CD4-positive, alpha-beta memory T cell (primary cell): ENCODE measurements around the gene CYTH4. TPM values are rescaled to one million over a fixed set of nuclear protein-coding genes. Genes with fewer than 3 reads are reported as not detected.

Source experiments
- CTCF ChIA-PET: fragments of 350-600 bp; sonication (Branson Sonifier 250); formaldehyde crosslinking; loops from one replicate; lab custom pipeline; 2021; ENCODE audit warnings: inconsistent platforms; ENCODE audit not compliant: partially characterized antibody; lab: Charles Lee
- POLR2A ChIA-PET: fragments of 350-600 bp; sonication (Branson Sonifier 250); formaldehyde crosslinking; loops from one replicate; lab custom pipeline; 2021; ENCODE audit not compliant: partially characterized antibody; lab: Charles Lee
- DNase-seq, 5 donors: peaks; one replicate each; pipeline versions ENCODE4 v3.0.0 to v3.0.0-alpha.2; 2020 to 2022; ENCODE audit warnings: mixed read lengths in 1 of 5
- H3K27ac ChIP-seq: one replicate; pipeline ENCODE4 v1.7.0; 2013; ENCODE audit warnings: low read depth, low read length
- H3K27me3 ChIP-seq: 2 replicates; pipeline ENCODE4 v1.7.0; 2013; ENCODE audit warnings: mild to moderate bottlenecking, low read length, moderate library complexity; ENCODE audit not compliant: insufficient read depth
- H3K36me3 ChIP-seq: 2 replicates; pipeline ENCODE4 v1.7.0; 2013; ENCODE audit warnings: mild to moderate bottlenecking, low read length, moderate library complexity; ENCODE audit not compliant: insufficient read depth
- H3K4me1 ChIP-seq: 2 replicates; pipeline ENCODE4 v1.7.0; 2013; ENCODE audit warnings: mild to moderate bottlenecking, low read length, moderate library complexity; ENCODE audit not compliant: insufficient read depth
- H3K4me3 ChIP-seq, 2 donors: one replicate each; pipeline ENCODE4 v1.7.0; 2013; ENCODE audit warnings: low read length in 2 of 2, mild to moderate bottlenecking in 1 of 2
- H3K9me3 ChIP-seq, 2 donors: one replicate each; pipeline ENCODE4 v1.7.0; 2013; ENCODE audit warnings: low read length in 2 of 2, control low read depth in 1 of 2; ENCODE audit not compliant: control insufficient read depth in 1 of 2
- H3K27ac Mint-ChIP-seq, 7 donors: one replicate each; pipeline ENCODE4 v1.8.0; 2020 to 2021; ENCODE audit warnings: mixed read lengths in 7 of 7, mild to moderate bottlenecking in 6 of 7, inconsistent platforms in 3 of 7, moderate library complexity in 3 of 7
- H3K27me3 Mint-ChIP-seq, 2 donors: one replicate each; pipeline ENCODE4 v1.8.0; 2020 to 2021; ENCODE audit warnings: mixed read lengths in 2 of 2
- H3K36me3 Mint-ChIP-seq, 2 donors: one replicate each; pipeline ENCODE4 v1.8.0; 2020 to 2021; ENCODE audit warnings: mixed read lengths in 2 of 2, inconsistent platforms in 1 of 2, mild to moderate bottlenecking in 1 of 2
- H3K4me1 Mint-ChIP-seq, 4 donors: one replicate each; pipeline ENCODE4 v1.8.0; 2020 to 2021; ENCODE audit warnings: mixed read lengths in 4 of 4, mild to moderate bottlenecking in 1 of 4
- H3K4me3 Mint-ChIP-seq, 8 donors: one replicate each; pipeline ENCODE4 v1.8.0; 2020 to 2021; ENCODE audit warnings: mixed read lengths in 8 of 8, mild to moderate bottlenecking in 7 of 8, moderate library complexity in 6 of 8, inconsistent platforms in 3 of 8
- H3K9me3 Mint-ChIP-seq, 8 donors: one replicate each; pipeline ENCODE4 v1.8.0; 2020 to 2021; ENCODE audit warnings: mixed read lengths in 8 of 8, mild to moderate bottlenecking in 5 of 8, inconsistent platforms in 3 of 8, moderate library complexity in 1 of 8
- intact Hi-C: fragments of 100-400 bp; cut with micrococcal nuclease; formaldehyde crosslinking; loops from one replicate; pipeline ENCODE4 v1.15.1; 2023
- polyA plus RNA-seq, 2 donors: library from polyadenylated mRNA; unstranded; fragments of 300-500 nt; fragmentation: Illumina TruSeq; gene quantifications; one replicate each; pipeline ENCODE4 v1.2.3, GENCODE V29; 2021
- total RNA-seq, 2 experiments: library from RNA; stranded (reverse); gene quantifications; one replicate each; pipeline ENCODE4 v1.2.3, GENCODE V29; 2021

CYTH4 gene
- total and polyA plus RNA-seq, 4 experiments from 2014 or later, result 39.4 to 177 (median 113) TPM

DNA sequence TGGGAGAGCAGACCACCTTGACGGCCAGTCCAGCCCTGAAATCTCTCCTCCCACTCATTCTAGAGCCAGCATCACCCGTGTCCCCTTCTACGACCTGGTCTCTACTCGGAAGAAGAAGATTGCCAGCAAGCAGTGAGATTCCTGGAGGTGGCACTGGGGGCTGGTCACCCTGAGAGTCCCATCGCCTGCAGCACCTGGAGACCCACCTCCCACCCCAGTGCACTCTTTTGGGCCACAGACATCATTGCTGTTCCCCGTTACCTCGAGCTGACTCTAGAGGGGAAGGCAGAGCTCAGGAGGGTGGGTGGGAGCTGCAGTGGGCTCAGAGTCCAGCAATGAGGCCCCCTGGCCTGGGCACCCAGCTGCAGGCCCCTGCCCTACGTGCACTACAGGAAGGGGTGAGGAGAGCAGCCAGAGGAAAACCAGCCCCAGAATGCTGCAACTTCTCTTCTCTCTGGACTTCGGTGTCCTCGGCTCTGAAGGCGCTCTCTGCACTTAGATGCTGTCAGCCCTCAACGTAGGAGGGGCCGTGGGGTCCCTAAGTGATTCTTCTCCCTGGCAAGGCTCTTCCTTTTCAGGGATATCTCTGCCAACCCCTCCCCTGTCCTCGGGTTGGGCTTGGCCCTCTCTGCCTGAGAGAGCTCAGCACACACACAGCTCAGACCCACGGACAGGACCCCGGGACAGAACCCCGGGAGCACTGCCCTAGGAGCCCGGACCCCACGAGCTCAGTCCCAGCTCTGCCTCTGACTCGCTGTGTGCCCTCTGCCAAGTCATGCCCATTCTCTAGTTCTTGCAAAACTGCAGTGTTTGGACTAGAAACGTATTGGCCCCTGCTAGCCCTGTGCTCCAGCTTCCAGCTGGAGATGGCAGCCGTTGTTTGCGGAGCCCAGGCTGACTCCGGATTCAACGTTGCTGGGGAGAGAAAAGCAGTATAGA is 31.3 kb downstream of the CYTH4 start:
- Histone ChIP-seq H3K4me1 (peaks cover 61% of the 10 kb centered on the region), H3K27me3 (no peaks in the 10 kb centered on the region), H3K9me3 (no peaks in the 10 kb centered on the region), H3K4me3 (no peak overlapping the region), H3K27ac (peak overlapping the region; percentile 27), H3K36me3 (peaks cover 35% of the 10 kb centered on the region)
- intact Hi-C loops, result no loop called here
- DNase-seq, result no peak
- H3K36me3 Mint-ChIP-seq, result peaks cover 11 to 29% of the 10 kb centered on the region in 2 donors
- H3K27me3 Mint-ChIP-seq, result no peaks in the 10 kb centered on the region
- CTCF ChIA-PET, result interaction anchor here (0.6 to 6.1 kb wide), 12 partner anchors 12 to 253 kb away, joined by 3 to 44 read pairs (median 8); partner anchors contain the start of gene CYTH4
- peak overlapping the region; percentile 59 to 96 (median 83) for H3K27ac Mint-ChIP-seq
- H3K4me3 Mint-ChIP-seq, result peak overlapping the region in 1 of 8 donors; percentile 35
- H3K4me1 Mint-ChIP-seq, result peaks cover 33 to 75% (median 54%) of the 10 kb centered on the region in 4 donors
- H3K9me3 Mint-ChIP-seq, result no peaks in the 10 kb centered on the region
- POLR2A ChIA-PET, result interaction anchor here (1.2 to 9.8 kb wide), 7 partner anchors 11 to 172 kb away, joined by 3 to 147 read pairs (median 13); partner anchors contain the start of genes CYTH4, MFNG and RAC2

DNA sequence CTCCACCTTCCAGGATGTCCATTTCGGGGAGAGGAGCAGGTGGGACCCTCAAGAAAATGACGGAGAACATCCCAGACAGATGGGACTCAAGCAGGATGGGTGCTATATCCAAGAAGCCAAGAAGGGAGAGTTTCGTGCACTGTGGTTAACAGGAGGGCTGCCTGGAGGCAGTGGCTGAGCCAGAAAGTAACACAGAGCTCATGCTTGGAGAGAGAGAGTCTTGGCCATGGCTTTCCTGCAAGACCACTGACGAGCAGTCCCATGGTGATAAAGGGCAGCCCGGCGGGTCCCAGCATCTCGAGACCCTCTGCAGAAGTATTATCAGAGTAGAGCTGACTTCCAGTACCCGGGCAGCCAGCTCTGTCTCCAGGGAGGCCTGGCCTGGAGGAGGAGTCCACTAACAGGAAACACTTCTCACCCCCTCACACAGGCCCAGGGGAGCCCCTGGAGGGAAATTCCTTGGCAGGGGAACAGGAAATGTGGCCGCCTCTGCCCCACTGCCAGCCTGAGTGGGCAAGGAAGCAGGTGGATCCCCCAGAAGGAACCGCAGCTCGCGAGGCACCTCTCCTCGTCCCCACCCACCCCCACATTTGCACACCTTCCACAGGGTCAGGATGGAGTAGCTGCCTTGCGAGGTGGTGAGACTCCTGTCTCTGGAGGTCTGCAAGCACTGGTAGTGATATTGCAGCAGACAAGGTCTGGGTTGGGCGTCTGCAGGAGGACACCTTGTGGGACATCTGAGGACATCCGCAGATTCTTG is 32.2 kb downstream of the CYTH4 start:
- DNase-seq, result peak; percentile 19 to 65 (median 27)
- ChIA-PET CTCF (interaction anchor here (0.6 to 6.1 kb wide), 10 partner anchors 13 to 252 kb away, joined by 3 to 44 read pairs (median 14); partner anchors contain the start of gene CYTH4), POLR2A (interaction anchor here (0.9 to 9.8 kb wide), 10 partner anchors 10 to 278 kb away, joined by 3 to 147 read pairs (median 6); partner anchors contain the start of genes CYTH4, MFNG and RAC2)
- Mint-ChIP-seq H3K27me3 (no peaks in the 10 kb centered on the region), H3K9me3 (no peaks in the 10 kb centered on the region), H3K4me3 (peak overlapping the region in 3 of 8 donors; percentile 11 to 41 (median 36)), H3K4me1 (peaks cover 25 to 67% (median 47%) of the 10 kb centered on the region in 4 donors), H3K27ac (peak overlapping the region; percentile 47 to 96 (median 83)), H3K36me3 (peaks cover 11 to 27% of the 10 kb centered on the region in 2 donors)
- Histone ChIP-seq H3K9me3 (no peaks in the 10 kb centered on the region), H3K36me3 (peaks cover 35% of the 10 kb centered on the region), H3K27me3 (no peaks in the 10 kb centered on the region), H3K27ac (peak overlapping the region; percentile 27), H3K4me3 (no peak overlapping the region), H3K4me1 (peaks cover 53% of the 10 kb centered on the region)
- intact Hi-C loops, result no loop called here

DNA sequence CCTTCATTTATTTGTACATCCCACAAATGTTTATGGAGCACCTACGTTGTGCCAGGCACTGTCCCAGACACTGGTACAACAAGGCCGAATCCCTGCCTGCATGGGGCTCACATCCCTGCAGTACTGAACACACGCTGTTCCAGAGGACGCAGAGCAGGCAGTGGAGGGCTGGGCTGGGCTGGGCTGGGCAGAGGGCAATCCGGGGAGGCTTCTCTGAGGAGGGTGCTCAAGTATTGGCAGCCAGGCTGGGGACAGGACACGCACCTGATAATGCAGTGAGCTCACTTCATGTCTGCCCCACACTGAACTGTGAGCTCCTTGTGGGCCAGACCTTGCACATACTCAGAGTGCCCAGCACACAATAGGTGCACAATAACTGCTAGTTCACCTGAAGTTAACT is 34.1 kb downstream of the CYTH4 start:
- ChIA-PET POLR2A (interaction anchor here (0.7 to 9.8 kb wide), 15 partner anchors 16 to 276 kb away, joined by 3 to 147 read pairs (median 4); partner anchors contain the start of genes CYTH4, MFNG and RAC2), CTCF (interaction anchor here (0.5 to 6.1 kb wide), 29 partner anchors 8 to 276 kb away, joined by 3 to 44 read pairs (median 5); partner anchors contain the start of gene CYTH4)
- H3K27me3 Mint-ChIP-seq, result peaks cover 0 to 2% of the 10 kb centered on the region in 2 donors
- Histone ChIP-seq H3K36me3 (peaks cover 22% of the 10 kb centered on the region), H3K27me3 (no peaks in the 10 kb centered on the region), H3K27ac (no peak overlapping the region), H3K4me1 (peaks cover 34% of the 10 kb centered on the region), H3K4me3 (no peak overlapping the region), H3K9me3 (no peaks in the 10 kb centered on the region)
- peak overlapping the region in 1 of 7 donors; percentile 48 for H3K27ac Mint-ChIP-seq
- no peak for DNase-seq
- H3K4me3 Mint-ChIP-seq, result no peak overlapping the region
- H3K9me3 Mint-ChIP-seq, result no peaks in the 10 kb centered on the region
- peaks cover 3 to 12% of the 10 kb centered on the region in 2 donors for H3K36me3 Mint-ChIP-seq
- intact Hi-C loops, result no loop called here
- peaks cover 15 to 49% (median 31%) of the 10 kb centered on the region in 4 donors for H3K4me1 Mint-ChIP-seq

DNA sequence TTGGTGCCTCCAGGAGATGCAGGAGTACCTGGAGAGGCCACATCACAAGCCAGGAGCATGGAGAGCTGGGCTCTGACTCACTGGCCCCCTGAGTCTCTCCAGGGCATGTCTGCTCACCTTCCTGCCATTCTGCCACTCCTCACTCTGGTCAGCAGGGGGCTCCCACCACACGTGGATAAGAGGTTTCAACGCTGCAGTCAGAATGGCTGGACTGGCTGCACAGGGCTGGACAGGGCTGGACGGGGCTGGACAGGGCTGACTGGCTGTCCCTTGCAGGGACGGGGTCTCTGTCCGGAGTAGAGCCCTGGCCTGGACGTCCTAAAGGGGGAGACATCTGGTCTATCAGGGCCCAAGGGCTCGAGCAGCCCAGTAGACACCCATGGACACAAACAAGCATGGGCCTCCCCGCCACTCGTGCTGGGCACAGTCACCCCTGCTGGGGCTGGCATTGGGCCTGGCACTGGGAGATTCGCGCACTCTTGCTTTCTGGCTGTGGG is 34.6 kb downstream of the CYTH4 start:
- intact Hi-C loops, result loop anchor here (1.0 kb wide), 5 partner anchors 50 to 250 kb away; no protein-coding TSS in a partner anchor
- peaks cover 15 to 47% (median 31%) of the 10 kb centered on the region in 4 donors for H3K4me1 Mint-ChIP-seq
- no peaks in the 10 kb centered on the region for H3K27me3 ChIP-seq
- no peak overlapping the region for H3K4me3 Mint-ChIP-seq
- ChIA-PET CTCF (interaction anchor here (0.7 to 6.1 kb wide), 35 partner anchors 7 to 276 kb away, joined by 3 to 44 read pairs (median 5); partner anchors contain the start of gene CYTH4), POLR2A (interaction anchor here (0.8 to 9.8 kb wide), 13 partner anchors 8 to 251 kb away, joined by 3 to 147 read pairs (median 4); partner anchors contain the start of genes CYTH4, MFNG and RAC2)
- H3K4me3 ChIP-seq, result no peak overlapping the region
- no peaks in the 10 kb centered on the region for H3K9me3 ChIP-seq
- H3K27ac Mint-ChIP-seq, result peak overlapping the region in 3 of 7 donors; percentile 8 to 48 (median 12)
- no peaks in the 10 kb centered on the region for H3K9me3 Mint-ChIP-seq
- DNase-seq, result peak; percentile 63 to 76 (median 69)
- peaks cover 17% of the 10 kb centered on the region for H3K36me3 ChIP-seq
- H3K36me3 Mint-ChIP-seq, result peaks cover 3 to 12% of the 10 kb centered on the region in 2 donors
- no peak overlapping the region for H3K27ac ChIP-seq
- H3K27me3 Mint-ChIP-seq, result peaks cover 0 to 2% of the 10 kb centered on the region in 2 donors
- peaks cover 32% of the 10 kb centered on the region for H3K4me1 ChIP-seq

DNA sequence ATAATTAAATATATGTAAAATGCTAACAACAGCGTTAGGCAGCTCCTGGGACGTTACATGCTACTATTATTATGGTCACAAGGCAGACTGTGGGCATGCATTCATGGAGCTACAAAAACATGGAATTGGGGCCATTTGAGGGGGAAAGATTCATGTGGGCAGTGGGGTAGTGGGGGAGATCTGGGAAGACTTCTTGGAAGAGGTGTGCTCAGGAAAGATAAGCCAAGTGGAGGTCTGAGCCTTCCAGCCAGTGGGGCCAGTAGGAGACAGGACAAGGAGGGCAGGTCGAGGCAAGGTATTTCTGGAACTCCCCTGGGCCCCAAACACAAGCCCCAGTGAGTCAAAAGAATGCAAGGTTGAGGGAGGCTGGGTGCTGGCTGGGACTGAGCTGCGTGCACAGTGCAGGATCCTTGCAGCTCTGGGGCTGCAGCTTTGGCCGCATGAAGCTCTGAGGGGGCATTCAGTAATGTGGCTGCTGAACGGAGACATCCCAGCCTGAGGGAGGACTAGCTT is 35.4 kb downstream of the CYTH4 start:
- no peaks in the 10 kb centered on the region for H3K9me3 ChIP-seq
- Mint-ChIP-seq H3K36me3 (peaks cover 0 to 5% of the 10 kb centered on the region in 2 donors), H3K4me1 (peaks cover 15 to 39% (median 26%) of the 10 kb centered on the region in 4 donors), H3K4me3 (no peak overlapping the region), H3K9me3 (no peaks in the 10 kb centered on the region), H3K27ac (peak overlapping the region in 1 of 7 donors; percentile 75), H3K27me3 (peaks cover 0 to 2% of the 10 kb centered on the region in 2 donors)
- intact Hi-C loops, result loop anchor here (1.0 kb wide), 5 partner anchors 50 to 250 kb away; no protein-coding TSS in a partner anchor
- ChIA-PET POLR2A (interaction anchor here (0.9 to 9.8 kb wide), 6 partner anchors 8 to 275 kb away, joined by 4 to 147 read pairs (median 21); partner anchors contain the start of gene CYTH4), CTCF (interaction anchor here (0.7 to 6.1 kb wide), 22 partner anchors 14 to 275 kb away, joined by 3 to 44 read pairs (median 4); no protein-coding TSS in a partner anchor)
- DNase-seq, result no peak
- peaks cover 8% of the 10 kb centered on the region for H3K36me3 ChIP-seq
- H3K4me1 ChIP-seq, result peaks cover 32% of the 10 kb centered on the region
- H3K27ac ChIP-seq, result no peak overlapping the region
- H3K27me3 ChIP-seq, result no peaks in the 10 kb centered on the region
- H3K4me3 ChIP-seq, result no peak overlapping the region
